ENCODE results near the gene PYROXD2. TPM values are rescaled to one million over a fixed set of nuclear protein-coding genes. Genes with fewer than 3 reads are reported as not detected.

PYROXD2 gene
- total RNA-seq, 1 donor from 2014 or later: 7.1 TPM

DNA sequence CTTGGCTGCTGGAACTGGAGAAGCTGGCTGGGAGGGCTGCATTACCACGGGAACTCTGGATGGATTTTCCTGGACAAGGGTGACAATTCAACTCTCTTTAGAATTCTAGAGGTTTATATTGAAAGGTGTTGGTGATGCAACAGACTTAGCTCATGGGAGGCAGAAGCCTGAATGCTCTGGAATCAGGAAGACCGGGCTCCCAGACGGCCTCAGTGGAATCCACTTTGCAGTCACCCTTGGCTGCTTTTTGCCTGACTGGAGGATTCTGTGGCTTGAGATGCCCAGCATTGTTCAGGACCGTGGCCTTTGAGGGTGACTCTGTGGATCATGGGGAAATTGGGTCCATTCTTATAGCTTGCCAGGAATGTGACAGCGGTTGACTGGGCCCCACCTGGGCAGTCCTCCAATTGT is 32.3 kb downstream of the PYROXD2 start:
- no peaks in the 10 kb centered on the region for H3K4me1 ChIP-seq
- TF ChIP-seq CTCF (IDR thresholded peaks at IDR 0.05) (no peak), POLR2AphosphoS5 (IDR thresholded peaks at IDR 0.05; ENCODE audit: insufficient read depth in 1 of 2, low read depth in 1 of 2) (no peak), POLR2A (IDR thresholded peaks at IDR 0.05) (no peak)
- H3K4me3 ChIP-seq: no peak overlapping the region
- no peaks in the 10 kb centered on the region for H3K27me3 ChIP-seq
- no peak for DNase-seq (ENCODE audit: extremely low spot score in 2 of 2)
- intact Hi-C loops (cut with DNase I): no loop called here
- H3K27ac ChIP-seq: no peak overlapping the region
- peaks cover 0 to 18% of the 10 kb centered on the region in 2 donors for H3K36me3 ChIP-seq
- H3K9me3 ChIP-seq: no peaks in the 10 kb centered on the region

DNA sequence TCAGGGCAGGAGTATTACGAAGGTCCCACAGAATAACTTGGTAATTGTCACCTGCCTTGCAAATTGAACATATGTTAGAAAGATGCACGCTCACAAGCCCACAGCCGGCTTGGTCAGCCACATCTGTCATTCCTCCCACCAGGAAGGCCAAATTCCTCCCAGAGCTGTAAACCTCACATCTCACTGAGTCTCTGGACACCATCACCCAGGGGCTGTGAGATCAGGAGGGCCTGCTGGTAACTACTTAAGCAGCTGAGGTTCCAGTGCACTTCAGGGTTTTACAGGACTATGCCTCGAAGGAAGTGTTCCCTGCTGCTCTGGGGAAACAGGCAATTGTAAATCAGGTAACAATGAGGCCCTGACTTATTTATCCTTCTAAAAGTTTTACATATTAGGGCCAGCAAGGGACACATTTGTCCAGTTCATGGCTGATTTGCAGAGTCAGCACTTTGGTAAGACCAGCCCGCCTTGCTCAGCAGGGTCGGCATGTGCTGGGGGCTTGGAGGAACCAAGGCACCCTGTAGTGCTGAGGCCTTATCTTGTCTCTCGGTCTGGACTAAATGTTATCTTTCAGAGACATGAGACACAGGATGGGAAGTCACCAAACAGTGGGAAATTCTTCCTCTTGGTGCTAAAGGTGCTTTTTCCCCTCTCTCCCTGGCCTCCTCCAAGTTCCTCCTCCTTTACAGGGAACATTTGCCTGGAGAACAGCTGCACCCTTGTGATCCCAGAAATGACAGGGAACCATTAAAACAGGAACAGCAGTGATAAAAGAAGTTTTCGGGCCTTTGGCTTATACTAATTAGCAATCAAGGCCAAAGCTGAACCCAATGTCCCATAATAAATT is 34.3 kb downstream of the PYROXD2 start:
- no peak for DNase-seq (ENCODE audit: extremely low spot score in 2 of 2)
- intact Hi-C loops (cut with DNase I): no loop called here
- TF ChIP-seq CTCF (IDR thresholded peaks at IDR 0.05) (no peak), POLR2A (IDR thresholded peaks at IDR 0.05) (no peak), POLR2AphosphoS5 (IDR thresholded peaks at IDR 0.05; ENCODE audit: insufficient read depth in 1 of 2, low read depth in 1 of 2) (no peak)

GRCh38 chr10:98378722-98379121 is 36.3 kb downstream of the PYROXD2 start:
- intact Hi-C loops (cut with DNase I): no loop called here
- H3K4me1 ChIP-seq: no peaks in the 10 kb centered on the region
- H3K36me3 ChIP-seq: peaks cover 0 to 5% of the 10 kb centered on the region in 2 donors
- no peak for TF ChIP-seq POLR2A (IDR thresholded peaks at IDR 0.05)
- no peaks in the 10 kb centered on the region for H3K9me3 ChIP-seq
- no peak for DNase-seq (ENCODE audit: extremely low spot score in 2 of 2)
- no peak overlapping the region for H3K27ac ChIP-seq
- H3K4me3 ChIP-seq: no peak overlapping the region
- H3K27me3 ChIP-seq: no peaks in the 10 kb centered on the region

More for the DNA sequence above, 34.3 kb downstream of the PYROXD2 start:
- H3K27me3 ChIP-seq: no peaks in the 10 kb centered on the region
- H3K27ac ChIP-seq: no peak overlapping the region
- H3K36me3 ChIP-seq: peaks cover 0 to 12% of the 10 kb centered on the region in 2 donors
- no peak overlapping the region for H3K4me3 ChIP-seq
- H3K4me1 ChIP-seq: no peaks in the 10 kb centered on the region
- H3K9me3 ChIP-seq: no peaks in the 10 kb centered on the region

DNA sequence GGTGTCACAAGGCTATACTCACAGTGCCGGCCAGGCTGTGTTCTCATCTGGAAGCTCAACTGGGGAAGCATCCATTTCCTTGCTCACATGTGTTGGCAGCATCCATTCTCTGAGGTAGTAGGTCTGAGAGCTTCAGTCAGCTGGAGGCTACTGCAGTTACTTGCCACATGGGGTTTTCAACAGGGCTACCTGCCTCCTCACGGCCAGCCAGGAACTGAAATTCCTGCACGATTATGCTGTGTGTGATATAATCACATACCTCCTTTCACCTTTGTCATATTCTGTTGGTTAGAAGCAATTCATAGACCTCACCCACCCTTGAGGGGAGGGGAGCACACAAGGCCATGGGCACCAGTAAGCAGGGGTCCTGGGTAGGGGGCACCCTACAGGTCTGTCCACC is 37.4 kb downstream of the PYROXD2 start:
- TF ChIP-seq CTCF (IDR thresholded peaks at IDR 0.05): no peak
- TF ChIP-seq POLR2A (IDR thresholded peaks at IDR 0.05): no peak
- no peak for TF ChIP-seq POLR2AphosphoS5 (IDR thresholded peaks at IDR 0.05; ENCODE audit: insufficient read depth in 1 of 2, low read depth in 1 of 2)
- H3K36me3 ChIP-seq: no peaks in the 10 kb centered on the region
- H3K4me3 ChIP-seq: no peak overlapping the region
- no peak overlapping the region for H3K27ac ChIP-seq
- no peak for DNase-seq (ENCODE audit: extremely low spot score in 2 of 2)
- H3K9me3 ChIP-seq: no peaks in the 10 kb centered on the region
- intact Hi-C loops (cut with DNase I): no loop called here
- no peaks in the 10 kb centered on the region for H3K27me3 ChIP-seq
- H3K4me1 ChIP-seq: no peaks in the 10 kb centered on the region

- Histone ChIP-seq H3K4me1 (no peaks in the 10 kb centered on the region), H3K9me3 (no peaks in the 10 kb centered on the region), H3K4me3 (no peak overlapping the region), H3K27me3 (no peaks in the 10 kb centered on the region), H3K27ac (no peak overlapping the region), H3K36me3 (no peaks in the 10 kb centered on the region)
- intact Hi-C loops (cut with DNase I): no loop called here
- no peak for DNase-seq (ENCODE audit: extremely low spot score in 2 of 2)
- TF ChIP-seq POLR2A (IDR thresholded peaks at IDR 0.05): no peak
- no peak for TF ChIP-seq POLR2AphosphoS5 (IDR thresholded peaks at IDR 0.05; ENCODE audit: insufficient read depth in 1 of 2, low read depth in 1 of 2)
- no peak for TF ChIP-seq CTCF (IDR thresholded peaks at IDR 0.05)
Measured at GRCh38 chr10:98377001-98377400, 38.0 kb downstream of the PYROXD2 start.
